Measurements from ENCODE around the gene SLC7A6. TPM values are rescaled to one million over a fixed set of nuclear protein-coding genes. Genes with fewer than 3 reads are reported as not detected.

The SLC7A6 gene
- total RNA-seq, 1 experiment from 2014 or later, result 28.5 TPM

GRCh38 chr16:68283801-68284598 lies 19.7 kb downstream of the SLC7A6 start:
- DNase-seq (ENCODE audit: low read depth, low spot score), result no peak
- Histone ChIP-seq H3K9me2 (ENCODE audit: insufficient read depth) (no peaks in the 10 kb centered on the region), H3K27me3 (ENCODE audit: insufficient read depth, low read length) (no peaks in the 10 kb centered on the region), H3K4me3 (replicated peaks in 1 of 2; ENCODE audit: low read depth in 1 of 2, low read length in 2 of 2) (no peak overlapping the region), H3K27ac (ENCODE audit: low read depth, low read length) (no peak overlapping the region), H3K4me2 (ENCODE audit: low read length) (no peak overlapping the region), H3K79me2 (ENCODE audit: insufficient read depth, low read length) (peaks cover 70% of the 10 kb centered on the region), H3K9me3 (ENCODE audit: control insufficient read depth in 1 of 2, insufficient read depth in 1 of 2, low read depth in 1 of 2, low read length in 2 of 2) (no peaks in the 10 kb centered on the region), H3K36me3 (ENCODE audit: control insufficient read depth in 1 of 2, insufficient read depth in 2 of 2, low read length in 2 of 2) (peaks cover 0 to 31% of the 10 kb centered on the region in 2 experiments; a peak in 2 of 4 replicates), H3K4me1 (ENCODE audit: control insufficient read depth in 1 of 2, insufficient read depth in 2 of 2, low read length in 2 of 2) (peaks cover 0 to 7% of the 10 kb centered on the region in 2 experiments; a peak in 1 of 4 replicates), H4K20me1 (ENCODE audit: insufficient read depth) (no peaks in the 10 kb centered on the region), H2AFZ (ENCODE audit: low read depth, low read length, poor library complexity, severe bottlenecking) (no peak overlapping the region), H3K9ac (ENCODE audit: low read length) (no peak overlapping the region)
- no peak for ATAC-seq
- ChIA-PET POLR2A (no interaction called here), RAD21 (ENCODE audit: low non-redundant PET in 1 of 2, low total read pairs in 2 of 2, uncharacterized antibody in 2 of 2, unreplicated experiment in 2 of 2) (interaction anchor here in 1 of 2 experiments (1.1 kb wide), 1 partner anchor 8 kb away, joined by 3 read pairs; no protein-coding TSS in a partner anchor), CTCF (no interaction called here)
- intact Hi-C loops (cut with micrococcal nuclease), result no loop called here
- BruUV-seq (replicated peaks), result no TSS peak
- TF ChIP-seq TCF7L2 (IDR thresholded peaks at IDR 0.05; ENCODE audit: borderline replicate concordance, extremely low read depth, insufficient read depth, insufficient read length) (no peak), FOSL1 (IDR thresholded peaks at IDR 0.05; ENCODE audit: low read depth) (no peak), ATF3 (IDR thresholded peaks at IDR 0.05) (no peak), JUND (IDR thresholded peaks at IDR 0.05) (no peak), ZBTB33 (IDR thresholded peaks at IDR 0.05; ENCODE audit: extremely low read depth, insufficient replicate concordance, low read length) (no peak), ZNF274 (IDR thresholded peaks at IDR 0.05; ENCODE audit: low read depth, low read length) (no peak), RAD21 (IDR thresholded peaks at IDR 0.05; ENCODE audit: low read depth) (no peak), CEBPB (IDR thresholded peaks at IDR 0.05; ENCODE audit: low read depth) (no peak), MAX (IDR thresholded peaks at IDR 0.05) (no peak)

Measured in HCT116 (cell line).